BLaER1 (cell line): ENCODE results near the gene DGCR6.
"Not testable (repeated sequence)": the region's sequence is repeated elsewhere in the genome, so short reads cannot be mapped to it uniquely, and the experiment has no call there.

ENCODE experiments used
- H3K27ac ChIP-seq: shearing (Covaris generic); formaldehyde crosslinking; 2 replicates; pipeline ENCODE4 v1.8.1; 2022
- H3K27me3 ChIP-seq: shearing (Covaris generic); formaldehyde crosslinking; 2 replicates; pipeline ENCODE4 v1.8.1; 2022
- H3K36me3 ChIP-seq: shearing (Covaris generic); formaldehyde crosslinking; 2 replicates; pipeline ENCODE4 v1.8.1; 2022
- H3K4me1 ChIP-seq: shearing (Covaris generic); formaldehyde crosslinking; 2 replicates; pipeline ENCODE4 v1.8.1; 2022
- H3K4me2 ChIP-seq: shearing (Covaris generic); formaldehyde crosslinking; 2 replicates; pipeline ENCODE4 v1.8.1; 2022
- H3K4me3 ChIP-seq: shearing (Covaris generic); formaldehyde crosslinking; 2 replicates; pipeline ENCODE4 v1.8.1; 2022
- H3K9ac ChIP-seq: shearing (Covaris generic); formaldehyde crosslinking; 2 replicates; pipeline ENCODE4 v1.8.1; 2022
- H3K9me3 ChIP-seq: shearing (Covaris generic); formaldehyde crosslinking; 2 replicates; pipeline ENCODE4 v1.8.1; 2022
- H4K20me1 ChIP-seq: shearing (Covaris generic); formaldehyde crosslinking; 2 replicates; pipeline ENCODE4 v1.8.1; 2022
- Cebpa-rat ChIP-seq: shearing (Covaris generic); IDR thresholded peaks from 2 replicates; pipeline ENCODE4 v1.8.1; 2022

DGCR6 gene

GRCh38 chr22:18954990-18955571 lies 49.0 kb downstream of the DGCR6 start:
- no peak for TF ChIP-seq Cebpa-rat
- no peak overlapping the region for H3K27ac ChIP-seq
- H3K9ac ChIP-seq, result no peak overlapping the region
- peaks cover 25% of the 10 kb centered on the region for H3K4me1 ChIP-seq
- no peaks in the 10 kb centered on the region for H4K20me1 ChIP-seq
- H3K36me3 ChIP-seq, result no peaks in the 10 kb centered on the region
- H3K4me3 ChIP-seq, result no peak overlapping the region
- H3K27me3 ChIP-seq, result no peaks in the 10 kb centered on the region
- no peak overlapping the region for H3K4me2 ChIP-seq
- no peaks in the 10 kb centered on the region for H3K9me3 ChIP-seq

- Histone ChIP-seq H3K9ac (no peak overlapping the region), H3K27ac (no peak overlapping the region), H4K20me1 (no peaks in the 10 kb centered on the region), H3K4me1 (peaks cover 25% of the 10 kb centered on the region), H3K4me3 (no peak overlapping the region), H3K36me3 (no peaks in the 10 kb centered on the region), H3K9me3 (no peaks in the 10 kb centered on the region), H3K27me3 (no peaks in the 10 kb centered on the region), H3K4me2 (no peak overlapping the region)
- TF ChIP-seq Cebpa-rat, result no peak
Measured at GRCh38 chr22:18955696-18956095, 49.6 kb downstream of the DGCR6 start.

GRCh38 chr22:18956121-18956895 lies 50.2 kb downstream of the DGCR6 start:
- H3K9ac ChIP-seq, H3K27me3 ChIP-seq, H3K27ac ChIP-seq, H3K4me2 ChIP-seq, H3K4me3 ChIP-seq, H4K20me1 ChIP-seq, H3K36me3 ChIP-seq, H3K9me3 ChIP-seq: not testable (repeated sequence)
- H3K4me1 ChIP-seq, result peaks cover 25% of the 10 kb centered on the region

- H3K4me2 ChIP-seq, H3K9me3 ChIP-seq, H4K20me1 ChIP-seq, H3K27me3 ChIP-seq, H3K36me3 ChIP-seq, H3K9ac ChIP-seq, H3K4me3 ChIP-seq, H3K27ac ChIP-seq: not testable (repeated sequence)
- peaks cover 24% of the 10 kb centered on the region for H3K4me1 ChIP-seq
Measured at GRCh38 chr22:18956956-18957355, 50.8 kb downstream of the DGCR6 start.

- not testable (repeated sequence) for H3K4me2 ChIP-seq, H3K27me3 ChIP-seq, H3K27ac ChIP-seq, H3K4me3 ChIP-seq, H3K36me3 ChIP-seq, H3K9me3 ChIP-seq, H4K20me1 ChIP-seq, H3K9ac ChIP-seq
- peaks cover 17% of the 10 kb centered on the region for H3K4me1 ChIP-seq
Measured at GRCh38 chr22:18957621-18958320, 51.7 kb downstream of the DGCR6 start.

- H3K4me3 ChIP-seq, H3K27ac ChIP-seq, H3K36me3 ChIP-seq, H4K20me1 ChIP-seq, H3K4me2 ChIP-seq, H3K9me3 ChIP-seq, H3K27me3 ChIP-seq, H3K9ac ChIP-seq: not testable (repeated sequence)
- peaks cover 13% of the 10 kb centered on the region for H3K4me1 ChIP-seq
Measured at GRCh38 chr22:18958321-18958705, 52.2 kb downstream of the DGCR6 start.

- H3K27me3 ChIP-seq, H3K4me2 ChIP-seq, H3K27ac ChIP-seq, H4K20me1 ChIP-seq, H3K4me1 ChIP-seq, H3K4me3 ChIP-seq, H3K36me3 ChIP-seq, H3K9me3 ChIP-seq, H3K9ac ChIP-seq: not testable (repeated sequence)
Measured at GRCh38 chr22:18958738-18959137, 52.6 kb downstream of the DGCR6 start.

- peaks cover 12% of the 10 kb centered on the region for H3K4me1 ChIP-seq
- H3K4me3 ChIP-seq, H3K36me3 ChIP-seq, H3K9me3 ChIP-seq, H4K20me1 ChIP-seq, H3K4me2 ChIP-seq, H3K27ac ChIP-seq, H3K9ac ChIP-seq, H3K27me3 ChIP-seq: not testable (repeated sequence)
Measured at GRCh38 chr22:18959266-18959665, 53.1 kb downstream of the DGCR6 start.

- H3K9ac ChIP-seq, H4K20me1 ChIP-seq, H3K4me2 ChIP-seq, H3K9me3 ChIP-seq, H3K27ac ChIP-seq, H3K4me3 ChIP-seq, H3K27me3 ChIP-seq, H3K36me3 ChIP-seq: not testable (repeated sequence)
- peaks cover 15% of the 10 kb centered on the region for H3K4me1 ChIP-seq
Measured at GRCh38 chr22:18959741-18960140, 53.6 kb downstream of the DGCR6 start.

GRCh38 chr22:18960166-18960820 lies 54.2 kb downstream of the DGCR6 start:
- H3K4me2 ChIP-seq, H3K9ac ChIP-seq, H3K4me3 ChIP-seq, H3K9me3 ChIP-seq, H4K20me1 ChIP-seq, H3K27me3 ChIP-seq, H3K36me3 ChIP-seq, H3K27ac ChIP-seq: not testable (repeated sequence)
- peaks cover 21% of the 10 kb centered on the region for H3K4me1 ChIP-seq

- H3K4me2 ChIP-seq, H3K36me3 ChIP-seq, H3K4me3 ChIP-seq, H4K20me1 ChIP-seq, H3K27ac ChIP-seq, H3K27me3 ChIP-seq, H3K9me3 ChIP-seq, H3K9ac ChIP-seq: not testable (repeated sequence)
- H3K4me1 ChIP-seq, result peaks cover 30% of the 10 kb centered on the region
Measured at GRCh38 chr22:18961201-18961600, 55.1 kb downstream of the DGCR6 start.
